Peyer's patch (tissue), 4 donors: ENCODE data around the gene NOP14.

ENCODE experiments used
- CTCF ChIP-seq, 6 experiments: fragments of 450-650 bp in 4 of 6; fragments of 200-600 bp in 2 of 6; sonication (generic) in 1 of 6; IDR thresholded peaks; one replicate each; pipeline ENCODE4 v1.5.1; 2017 to 2019; ENCODE audit warnings: antibody characterized with exemption in 6 of 6, mild to moderate bottlenecking in 3 of 6, moderate library complexity in 1 of 6
- POLR2A ChIP-seq, 2 donors: fragments of 450-650 bp; IDR thresholded peaks; one replicate each; pipeline ENCODE4 v1.5.1; 2017; ENCODE audit warnings: antibody characterized with exemption in 2 of 2, mild to moderate bottlenecking in 2 of 2, moderate library complexity in 2 of 2

- TF ChIP-seq CTCF (IDR thresholded peaks at IDR 0.05) (no peak), POLR2A (IDR thresholded peaks at IDR 0.05) (no peak)
These were observed 23.6 kb downstream of the NOP14 start for GRCh38 chr4:2939383-2940243.
